Neural progenitor cell (in vitro differentiated cells): Measurements from ENCODE around the gene ASXL3. TPM values are rescaled to one million over a fixed set of nuclear protein-coding genes. Genes with fewer than 3 reads are reported as not detected.
A peak's percentile ranks its signal among the peaks of the same experiment; 100 is the strongest.

Experiments used
- DNase-seq: peaks from one replicate; pipeline ENCODE4 v3.0.0-alpha.2; 2016; ENCODE audit warnings: low spot score
- H2AFZ ChIP-seq: fragments of 200-600 bp; sonication (generic); replicated peaks from 2 replicates; pipeline ENCODE4 v1.6.1; 2016; ENCODE audit warnings: antibody characterized with exemption
- H3F3A ChIP-seq: fragments of 200-600 bp; sonication (generic); 2 replicates; pipeline ENCODE4 v1.6.1; 2016; ENCODE audit warnings: antibody characterized with exemption, low read depth
- H3K27ac ChIP-seq: fragments of 200-600 bp; sonication (generic); 2 replicates; pipeline ENCODE4 v1.5.1; 2016; ENCODE audit warnings: mild to moderate bottlenecking
- H3K27me3 ChIP-seq: fragments of 200-600 bp; sonication (generic); 2 replicates; pipeline ENCODE4 v1.6.1; 2016; ENCODE audit warnings: mild to moderate bottlenecking, moderate library complexity
- H3K36me3 ChIP-seq: fragments of 200-600 bp; sonication (generic); 2 replicates; pipeline ENCODE4 v1.5.1; 2016
- H3K4me1 ChIP-seq: fragments of 200-600 bp; sonication (generic); 2 replicates; pipeline ENCODE4 v1.6.1; 2016; ENCODE audit warnings: mixed run types
- H3K4me2 ChIP-seq: fragments of 200-600 bp; sonication (generic); 2 replicates; pipeline ENCODE4 v1.6.1; 2016
- H3K4me3 ChIP-seq: fragments of 200-600 bp; sonication (generic); 2 replicates; pipeline ENCODE4 v1.5.1; 2016
- H3K79me2 ChIP-seq: fragments of 200-600 bp; sonication (generic); 2 replicates; pipeline ENCODE4 v1.6.1; 2016; ENCODE audit warnings: low read depth
- H3K9ac ChIP-seq: fragments of 200-600 bp; sonication (generic); 2 replicates; pipeline ENCODE4 v1.6.1; 2016
- H3K9me3 ChIP-seq: fragments of 200-600 bp; sonication (generic); 2 replicates; pipeline ENCODE4 v1.5.1; 2016; ENCODE audit warnings: low read depth
- H4K20me1 ChIP-seq: fragments of 200-600 bp; sonication (generic); 2 replicates; pipeline ENCODE4 v1.6.1; 2016; ENCODE audit warnings: low read depth
- H3K27ac Mint-ChIP-seq: 3 replicates; pipeline ENCODE4 v1.8.0; 2021; ENCODE audit warnings: mixed read lengths
- H3K27me3 Mint-ChIP-seq: 2 replicates; pipeline ENCODE4 v1.8.0; 2022; ENCODE audit warnings: low read depth, mild to moderate bottlenecking, inconsistent platforms, moderate library complexity, mixed read lengths; ENCODE audit not compliant: insufficient read depth
- H3K36me3 Mint-ChIP-seq: 3 replicates; pipeline ENCODE4 v1.8.0; 2021; ENCODE audit warnings: mixed read lengths
- H3K4me1 Mint-ChIP-seq: 3 replicates; pipeline ENCODE4 v1.8.0; 2021; ENCODE audit warnings: mixed read lengths
- H3K4me3 Mint-ChIP-seq: 3 replicates; pipeline ENCODE4 v1.8.0; 2021; ENCODE audit warnings: mild to moderate bottlenecking, moderate library complexity, mixed read lengths
- H3K9me3 Mint-ChIP-seq: 3 replicates; pipeline ENCODE4 v1.8.0; 2020; ENCODE audit warnings: mixed read lengths
- EZH2 ChIP-seq: fragments of 200-600 bp; sonication (generic); IDR thresholded peaks from 2 replicates; pipeline ENCODE4 v1.6.1; 2017; ENCODE audit warnings: antibody characterized with exemption, mild to moderate bottlenecking, moderate library complexity
- EZH2phosphoT487 ChIP-seq: fragments of 200-600 bp; sonication (generic); IDR thresholded peaks from 2 replicates; pipeline ENCODE4 v1.6.1; 2017; ENCODE audit warnings: antibody characterized with exemption
- total RNA-seq: library from RNA; depleted of rRNA; stranded (reverse); fragments of >200 nt; gene quantifications from 2 replicates; pipeline ENCODE4 v1.2.3, GENCODE V29; 2015; ENCODE audit warnings: low replicate concordance
- TF ChIP-seq, protein P1 (sequence below): fragments of 200-600 bp; sonication (generic); IDR thresholded peaks from 2 replicates; pipeline ENCODE4 v1.5.1; 2017; ENCODE audit warnings: antibody characterized with exemption, mild to moderate bottlenecking

ASXL3 gene
- total RNA-seq, 1 donor from 2014 or later = 5.1 TPM

DNA sequence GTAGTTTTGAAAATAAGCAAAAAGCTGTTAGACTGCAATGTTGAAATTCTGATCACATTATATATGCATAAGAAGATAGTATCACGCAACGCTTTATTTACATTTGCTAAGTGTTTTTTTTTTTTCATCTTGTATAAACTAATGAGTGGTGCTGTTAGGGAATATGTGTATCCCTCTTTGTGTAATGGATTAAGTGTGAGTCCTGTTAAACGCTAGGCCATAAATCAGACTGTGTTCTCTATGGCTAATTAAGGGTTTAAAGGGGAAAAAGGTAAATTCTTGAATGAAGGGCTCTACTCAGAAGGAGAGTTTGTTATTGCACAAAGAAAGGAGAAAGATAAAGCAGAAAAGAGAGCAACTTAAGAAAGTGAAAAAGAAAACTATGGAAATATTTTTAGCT, 4.8 kb upstream of the ASXL3 start:
- H3K36me3 Mint-ChIP-seq = peaks cover 2% of the 10 kb centered on the region
- Histone ChIP-seq H3K79me2 (no peaks in the 10 kb centered on the region), H3K4me2 (no peak overlapping the region), H3K9me3 (no peaks in the 10 kb centered on the region), H4K20me1 (no peaks in the 10 kb centered on the region), H2AFZ (no peak overlapping the region), H3K9ac (no peak overlapping the region), H3K36me3 (no peaks in the 10 kb centered on the region), H3K27ac (no peak overlapping the region), H3F3A (no peaks in the 10 kb centered on the region), H3K4me1 (peaks cover 16% of the 10 kb centered on the region), H3K27me3 (peaks cover 23% of the 10 kb centered on the region), H3K4me3 (no peak overlapping the region)
- peaks cover 3% of the 10 kb centered on the region for H3K27me3 Mint-ChIP-seq
- DNase-seq = no peak
- peaks cover 31% of the 10 kb centered on the region for H3K4me1 Mint-ChIP-seq
- no peak overlapping the region for H3K4me3 Mint-ChIP-seq
- peak overlapping the region; percentile 64 for H3K27ac Mint-ChIP-seq
- no peak for TF ChIP-seq EZH2phosphoT487
- TF ChIP-seq, protein P1, sequence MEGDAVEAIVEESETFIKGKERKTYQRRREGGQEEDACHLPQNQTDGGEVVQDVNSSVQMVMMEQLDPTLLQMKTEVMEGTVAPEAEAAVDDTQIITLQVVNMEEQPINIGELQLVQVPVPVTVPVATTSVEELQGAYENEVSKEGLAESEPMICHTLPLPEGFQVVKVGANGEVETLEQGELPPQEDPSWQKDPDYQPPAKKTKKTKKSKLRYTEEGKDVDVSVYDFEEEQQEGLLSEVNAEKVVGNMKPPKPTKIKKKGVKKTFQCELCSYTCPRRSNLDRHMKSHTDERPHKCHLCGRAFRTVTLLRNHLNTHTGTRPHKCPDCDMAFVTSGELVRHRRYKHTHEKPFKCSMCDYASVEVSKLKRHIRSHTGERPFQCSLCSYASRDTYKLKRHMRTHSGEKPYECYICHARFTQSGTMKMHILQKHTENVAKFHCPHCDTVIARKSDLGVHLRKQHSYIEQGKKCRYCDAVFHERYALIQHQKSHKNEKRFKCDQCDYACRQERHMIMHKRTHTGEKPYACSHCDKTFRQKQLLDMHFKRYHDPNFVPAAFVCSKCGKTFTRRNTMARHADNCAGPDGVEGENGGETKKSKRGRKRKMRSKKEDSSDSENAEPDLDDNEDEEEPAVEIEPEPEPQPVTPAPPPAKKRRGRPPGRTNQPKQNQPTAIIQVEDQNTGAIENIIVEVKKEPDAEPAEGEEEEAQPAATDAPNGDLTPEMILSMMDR = no peak
- TF ChIP-seq EZH2 = no peak
- H3K9me3 Mint-ChIP-seq = peaks cover 4% of the 10 kb centered on the region

GRCh38 chr18:33575451-33575850, 2.6 kb upstream of the ASXL3 start:
- Histone ChIP-seq H3K27ac (no peak overlapping the region), H4K20me1 (no peaks in the 10 kb centered on the region), H3K27me3 (peaks cover 42% of the 10 kb centered on the region), H3K9me3 (no peaks in the 10 kb centered on the region), H3K9ac (no peak overlapping the region), H3K36me3 (no peaks in the 10 kb centered on the region), H3F3A (peaks cover 15% of the 10 kb centered on the region), H3K4me3 (no peak overlapping the region), H3K4me1 (peaks cover 24% of the 10 kb centered on the region), H3K79me2 (no peaks in the 10 kb centered on the region), H2AFZ (no peak overlapping the region), H3K4me2 (no peak overlapping the region)
- no peak for DNase-seq
- H3K36me3 Mint-ChIP-seq = no peaks in the 10 kb centered on the region
- H3K4me1 Mint-ChIP-seq = peaks cover 31% of the 10 kb centered on the region
- H3K27me3 Mint-ChIP-seq = peaks cover 3% of the 10 kb centered on the region
- no peak overlapping the region for H3K27ac Mint-ChIP-seq
- TF ChIP-seq, protein P1 = no peak
- no peak overlapping the region for H3K4me3 Mint-ChIP-seq
- peaks cover 3% of the 10 kb centered on the region for H3K9me3 Mint-ChIP-seq

DNA sequence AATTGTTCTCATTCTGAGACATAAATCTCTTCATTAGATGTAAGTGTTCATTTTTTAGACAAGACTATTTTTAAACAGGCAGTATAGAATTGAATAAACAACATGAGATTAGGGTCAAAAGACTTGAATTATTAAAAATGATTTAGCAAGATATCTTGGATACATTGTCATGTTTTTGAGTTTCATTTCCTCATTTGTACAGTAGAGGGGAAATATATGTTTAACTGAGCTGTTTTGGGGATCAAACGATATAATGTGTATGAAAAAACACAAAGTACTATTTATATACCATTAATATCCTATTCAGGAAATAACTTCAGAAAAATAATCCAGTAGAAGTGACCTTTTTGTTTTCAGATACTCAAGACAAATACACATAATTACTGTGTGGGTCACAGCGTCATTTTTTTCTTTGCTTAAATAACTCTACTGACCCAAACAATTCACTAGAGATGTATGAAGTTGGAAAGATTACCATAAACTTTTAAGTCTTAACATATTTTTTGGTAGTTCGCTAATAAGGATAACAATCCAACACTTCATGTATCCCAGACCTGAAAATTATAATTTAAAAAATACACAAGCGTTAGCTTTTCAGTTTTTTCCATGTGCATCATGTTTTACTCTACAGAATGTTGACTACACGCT, 896 bp upstream of the ASXL3 start:
- Histone ChIP-seq H3K4me3 (peak overlapping the region; percentile 65), H3K27me3 (peaks cover 45% of the 10 kb centered on the region), H3K36me3 (no peaks in the 10 kb centered on the region), H3K27ac (no peak overlapping the region), H3K4me1 (peaks cover 27% of the 10 kb centered on the region), H3K79me2 (no peaks in the 10 kb centered on the region), H3K4me2 (peak overlapping the region; percentile 81), H4K20me1 (no peaks in the 10 kb centered on the region), H3K9ac (no peak overlapping the region), H2AFZ (peak overlapping the region; percentile 89), H3F3A (peaks cover 22% of the 10 kb centered on the region), H3K9me3 (no peaks in the 10 kb centered on the region)
- Mint-ChIP-seq H3K36me3 (no peaks in the 10 kb centered on the region), H3K27ac (peak overlapping the region; percentile 100), H3K27me3 (peaks cover 3% of the 10 kb centered on the region), H3K9me3 (peaks cover 3% of the 10 kb centered on the region), H3K4me3 (peak overlapping the region; percentile 99), H3K4me1 (peaks cover 39% of the 10 kb centered on the region)
- no peak for DNase-seq
- TF ChIP-seq EZH2phosphoT487 (no peak), EZH2 (no peak)
- TF ChIP-seq, protein P1 = no peak
